ENCODE data around the gene UQCRHL. TPM values are rescaled to one million over a fixed set of nuclear protein-coding genes. Genes with fewer than 3 reads are reported as not detected.
"Not testable (repeated sequence)": the region's sequence is repeated elsewhere in the genome, so short reads cannot be mapped to it uniquely, and the experiment has no call there.

Gene UQCRHL
- total and polyA plus RNA-seq, 3 donors from 2014 or later: 1.5 to 2.5 (median 2.0) TPM

- Histone ChIP-seq H3K36me3 (ENCODE audit: low read depth, missing control alignments) (no peaks in the 10 kb centered on the region), H3K27ac (peak overlapping the region in 1 of 2 donors; percentile 78), H3K9me3 (no peaks in the 10 kb centered on the region), H3K4me1 (peaks cover 23% of the 10 kb centered on the region), H3K27me3 (no peaks in the 10 kb centered on the region), H3K4me3 (no peak overlapping the region)
- no peak for DNase-seq
- intact Hi-C loops (cut with DNase I; ENCODE audit: low total_unique reads): loop anchor here (10.0 kb wide), 1 partner anchor 55 kb away; no protein-coding TSS in a partner anchor
- TF ChIP-seq, protein P1, sequence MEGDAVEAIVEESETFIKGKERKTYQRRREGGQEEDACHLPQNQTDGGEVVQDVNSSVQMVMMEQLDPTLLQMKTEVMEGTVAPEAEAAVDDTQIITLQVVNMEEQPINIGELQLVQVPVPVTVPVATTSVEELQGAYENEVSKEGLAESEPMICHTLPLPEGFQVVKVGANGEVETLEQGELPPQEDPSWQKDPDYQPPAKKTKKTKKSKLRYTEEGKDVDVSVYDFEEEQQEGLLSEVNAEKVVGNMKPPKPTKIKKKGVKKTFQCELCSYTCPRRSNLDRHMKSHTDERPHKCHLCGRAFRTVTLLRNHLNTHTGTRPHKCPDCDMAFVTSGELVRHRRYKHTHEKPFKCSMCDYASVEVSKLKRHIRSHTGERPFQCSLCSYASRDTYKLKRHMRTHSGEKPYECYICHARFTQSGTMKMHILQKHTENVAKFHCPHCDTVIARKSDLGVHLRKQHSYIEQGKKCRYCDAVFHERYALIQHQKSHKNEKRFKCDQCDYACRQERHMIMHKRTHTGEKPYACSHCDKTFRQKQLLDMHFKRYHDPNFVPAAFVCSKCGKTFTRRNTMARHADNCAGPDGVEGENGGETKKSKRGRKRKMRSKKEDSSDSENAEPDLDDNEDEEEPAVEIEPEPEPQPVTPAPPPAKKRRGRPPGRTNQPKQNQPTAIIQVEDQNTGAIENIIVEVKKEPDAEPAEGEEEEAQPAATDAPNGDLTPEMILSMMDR (IDR thresholded peaks at IDR 0.05): peak in 2 of 3 experiments; percentile 5 to 12
- TF ChIP-seq POLR2A (IDR thresholded peaks at IDR 0.05): no peak
- WGBS, 2 donors: 68 to 70% methylated on average over 1 of the region's 1 CpG
Measured at GRCh38 chr1:15830258-15830657, 22.8 kb upstream of the UQCRHL start.

DNA sequence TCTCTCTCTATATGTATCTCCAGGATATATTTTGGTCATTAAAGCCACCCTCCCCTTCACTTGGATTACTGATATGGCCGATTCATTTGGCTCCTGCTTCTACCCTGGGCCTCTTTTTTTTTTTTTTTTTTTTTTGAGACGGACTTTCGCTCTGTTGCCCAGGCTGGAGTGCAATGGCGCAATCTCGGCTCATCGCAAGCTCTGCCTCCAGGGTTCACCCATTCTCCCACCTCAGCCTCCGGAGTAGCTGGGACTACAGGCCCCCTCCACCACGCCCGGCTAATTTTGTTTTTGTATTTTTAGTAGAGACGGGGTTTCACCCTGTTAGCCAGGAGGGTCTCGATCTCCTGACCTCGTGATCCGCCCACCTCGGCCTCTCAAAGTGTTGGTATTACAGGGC, 21.5 kb upstream of the UQCRHL start:
- DNase-seq; intact Hi-C loops (cut with DNase I; ENCODE audit: low total_unique reads): not testable (repeated sequence)
- WGBS, 2 donors: 86 to 92% methylated on average over 13 to 14 of the region's 14 CpGs

DNA sequence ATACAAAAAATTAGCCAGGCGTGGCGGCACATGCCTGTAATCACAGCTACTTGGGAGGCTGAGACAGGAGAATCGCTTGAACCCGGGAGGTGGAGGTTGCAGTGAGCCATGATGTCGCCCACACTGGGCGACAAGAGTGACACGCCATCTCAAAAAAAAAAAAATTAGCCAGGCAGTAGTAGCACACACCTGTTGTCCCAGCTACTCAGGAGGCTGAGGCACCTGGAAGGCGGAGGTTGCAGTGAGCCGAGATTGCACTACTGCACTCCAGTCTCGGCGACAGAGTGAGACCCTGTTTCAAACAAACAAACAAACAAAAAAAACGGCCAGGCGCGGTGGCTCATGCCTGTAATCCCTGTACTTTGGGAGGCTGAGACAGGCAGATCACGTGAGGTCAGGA, 20.1 kb upstream of the UQCRHL start:
- H3K4me1 ChIP-seq: peaks cover 24% of the 10 kb centered on the region
- H3K4me3 ChIP-seq; H3K9me3 ChIP-seq; H3K27ac ChIP-seq; intact Hi-C loops (cut with DNase I; ENCODE audit: low total_unique reads); H3K36me3 ChIP-seq (ENCODE audit: low read depth, missing control alignments); H3K27me3 ChIP-seq; DNase-seq: not testable (repeated sequence)
- WGBS, 2 donors: 94% methylated on average over 15 of the region's 15 CpGs

More for the DNA sequence above, 21.5 kb upstream of the UQCRHL start:
- H3K27ac ChIP-seq; H3K9me3 ChIP-seq; H3K27me3 ChIP-seq; H3K36me3 ChIP-seq (ENCODE audit: low read depth, missing control alignments); H3K4me3 ChIP-seq: not testable (repeated sequence)
- peaks cover 24% of the 10 kb centered on the region for H3K4me1 ChIP-seq

DNA sequence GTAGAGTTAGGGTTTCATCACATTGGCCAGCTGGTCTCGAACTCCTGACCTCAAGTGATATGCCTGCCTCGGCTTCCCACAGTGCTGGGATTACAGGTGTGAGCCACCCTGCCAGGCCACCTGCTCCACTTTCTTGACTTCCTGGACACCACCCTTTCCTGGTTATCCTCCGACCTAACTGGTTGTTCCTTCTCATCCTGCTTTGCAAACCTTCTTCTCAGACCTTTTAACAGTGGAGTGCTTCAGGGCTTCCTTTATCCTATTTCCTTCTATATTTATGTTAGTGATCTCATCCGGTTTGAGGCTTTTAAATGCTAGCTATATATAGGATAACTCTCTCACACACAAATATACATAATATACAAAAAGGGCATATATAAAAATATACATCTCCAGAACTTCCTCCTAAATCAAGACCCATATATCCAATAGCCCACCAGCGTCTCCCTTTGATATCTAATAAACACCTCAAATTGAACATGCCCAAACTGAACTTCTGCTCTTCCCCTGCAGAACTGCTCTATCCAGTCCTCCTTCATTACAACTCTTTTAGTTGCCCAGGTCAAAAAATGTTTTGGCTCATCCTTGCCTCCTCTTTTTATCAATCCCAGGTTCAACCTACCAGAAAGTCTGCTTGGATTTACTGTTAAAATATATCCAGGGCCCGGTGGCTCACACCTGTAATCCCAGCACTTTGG, 19.5 kb upstream of the UQCRHL start:
- H3K27me3 ChIP-seq: no peaks in the 10 kb centered on the region
- no peak for DNase-seq
- no peak overlapping the region for H3K4me3 ChIP-seq
- TF ChIP-seq, protein P1 (IDR thresholded peaks at IDR 0.05): no peak
- TF ChIP-seq POLR2A (IDR thresholded peaks at IDR 0.05): no peak
- 87 to 91% methylated on average over 6 of the region's 6 CpGs for WGBS, 2 donors
- no peaks in the 10 kb centered on the region for H3K36me3 ChIP-seq (ENCODE audit: low read depth, missing control alignments)
- no peak overlapping the region for H3K27ac ChIP-seq
- intact Hi-C loops (cut with DNase I; ENCODE audit: low total_unique reads): no loop called here
- H3K4me1 ChIP-seq: peaks cover 24% of the 10 kb centered on the region
- no peaks in the 10 kb centered on the region for H3K9me3 ChIP-seq

GRCh38 chr1:15825800-15826199, 18.4 kb upstream of the UQCRHL start:
- TF ChIP-seq POLR2A (IDR thresholded peaks at IDR 0.05): no peak
- TF ChIP-seq, protein P1 (IDR thresholded peaks at IDR 0.05): no peak
- peaks cover 16% of the 10 kb centered on the region for H3K4me1 ChIP-seq
- H3K4me3 ChIP-seq: no peak overlapping the region
- no peaks in the 10 kb centered on the region for H3K27me3 ChIP-seq
- H3K27ac ChIP-seq: peak overlapping the region in 1 of 2 donors; percentile 14
- H3K9me3 ChIP-seq: no peaks in the 10 kb centered on the region
- intact Hi-C loops (cut with DNase I; ENCODE audit: low total_unique reads): no loop called here
- DNase-seq: no peak
- no peaks in the 10 kb centered on the region for H3K36me3 ChIP-seq (ENCODE audit: low read depth, missing control alignments)

GRCh38 chr1:15820478-15820877, 13.0 kb upstream of the UQCRHL start:
- Histone ChIP-seq H3K9me3 (no peaks in the 10 kb centered on the region), H3K4me3 (no peak overlapping the region), H3K27me3 (no peaks in the 10 kb centered on the region), H3K36me3 (ENCODE audit: low read depth, missing control alignments) (no peaks in the 10 kb centered on the region), H3K27ac (no peak overlapping the region), H3K4me1 (peaks cover 7% of the 10 kb centered on the region)
- WGBS, 2 donors: 93 to 97% methylated on average over 3 of the region's 3 CpGs
- intact Hi-C loops (cut with DNase I; ENCODE audit: low total_unique reads): no loop called here
- DNase-seq: no peak
- TF ChIP-seq POLR2A (IDR thresholded peaks at IDR 0.05): no peak
